Lower lobe of right lung (tissue), 2 donors: ENCODE data around the gene BOC. TPM values are rescaled to one million over a fixed set of nuclear protein-coding genes. Genes with fewer than 3 reads are reported as not detected.

Experiments used
- ATAC-seq, 2 donors: fragments of 200-7000 bp; cut with Tn5 transposase; one replicate each; pipeline ENCODE4 v1.9.1; 2020 to 2022; ENCODE audit warnings: mild to moderate bottlenecking in 2 of 2, moderate library complexity in 2 of 2
- DNase-seq: peaks from one replicate; pipeline ENCODE4 v3.0.0-alpha.2; 2020
- H3K27ac ChIP-seq: fragments of 200-600 bp; one replicate; pipeline ENCODE4 v1.8.0; 2022
- H3K27me3 ChIP-seq: fragments of 200-600 bp; one replicate; pipeline ENCODE4 v1.8.0; 2022; ENCODE audit warnings: low read depth
- H3K36me3 ChIP-seq: fragments of 200-600 bp; one replicate; pipeline ENCODE4 v1.8.0; 2022; ENCODE audit warnings: mild to moderate bottlenecking
- H3K4me1 ChIP-seq: fragments of 200-600 bp; one replicate; pipeline ENCODE4 v1.8.0; 2022
- H3K4me3 ChIP-seq: fragments of 200-600 bp; one replicate; pipeline ENCODE4 v1.8.0; 2022; ENCODE audit warnings: mild to moderate bottlenecking
- H3K9me3 ChIP-seq: fragments of 200-600 bp; one replicate; pipeline ENCODE4 v1.8.0; 2022
- intact Hi-C: fragments of 100-400 bp; cut with DNase I; formaldehyde crosslinking; loops from one replicate; pipeline ENCODE4 v1.11.0; 2022
- total RNA-seq: library from RNA; stranded (reverse); fragmentation: NEBNext Ultra II Directional; extraction: Animal tissue kit (Norgen Biotek cat#: 25700); gene quantifications from one replicate; pipeline ENCODE4 v1.2.1, GENCODE V29; 2021
- TF ChIP-seq, protein P1 (sequence below): fragments of 200-600 bp; IDR thresholded peaks from one replicate; pipeline ENCODE4 v1.8.0; 2022; ENCODE audit warnings: antibody characterized with exemption, mild to moderate bottlenecking
- donor health status: DM: no; HTN: yes; CAD: no; lungs with severe emphysema.

The BOC gene
- total RNA-seq, 1 donor from 2014 or later, result 10.1 TPM

DNA sequence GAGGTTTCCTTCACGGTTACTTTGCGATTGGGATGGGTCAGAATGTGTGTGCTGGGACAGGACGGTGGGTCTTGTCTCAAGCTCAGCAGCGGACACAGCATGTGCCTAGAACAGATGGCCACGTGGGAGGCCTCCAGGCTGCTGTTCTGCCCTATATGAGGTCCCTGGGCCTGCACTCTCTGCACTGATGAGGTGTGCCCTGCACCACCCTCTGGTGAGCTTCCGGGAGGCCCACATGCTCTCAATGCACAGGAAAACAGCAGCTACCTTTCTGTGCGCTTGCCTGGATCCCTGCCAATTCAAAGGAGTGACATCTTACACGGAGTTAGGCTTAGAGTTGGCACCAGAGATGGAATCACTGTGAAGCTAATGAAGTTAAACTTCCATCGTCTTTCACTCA, 59.8 kb downstream of the BOC start:
- H3K27me3 ChIP-seq, result no peaks in the 10 kb centered on the region
- TF ChIP-seq, protein P1, sequence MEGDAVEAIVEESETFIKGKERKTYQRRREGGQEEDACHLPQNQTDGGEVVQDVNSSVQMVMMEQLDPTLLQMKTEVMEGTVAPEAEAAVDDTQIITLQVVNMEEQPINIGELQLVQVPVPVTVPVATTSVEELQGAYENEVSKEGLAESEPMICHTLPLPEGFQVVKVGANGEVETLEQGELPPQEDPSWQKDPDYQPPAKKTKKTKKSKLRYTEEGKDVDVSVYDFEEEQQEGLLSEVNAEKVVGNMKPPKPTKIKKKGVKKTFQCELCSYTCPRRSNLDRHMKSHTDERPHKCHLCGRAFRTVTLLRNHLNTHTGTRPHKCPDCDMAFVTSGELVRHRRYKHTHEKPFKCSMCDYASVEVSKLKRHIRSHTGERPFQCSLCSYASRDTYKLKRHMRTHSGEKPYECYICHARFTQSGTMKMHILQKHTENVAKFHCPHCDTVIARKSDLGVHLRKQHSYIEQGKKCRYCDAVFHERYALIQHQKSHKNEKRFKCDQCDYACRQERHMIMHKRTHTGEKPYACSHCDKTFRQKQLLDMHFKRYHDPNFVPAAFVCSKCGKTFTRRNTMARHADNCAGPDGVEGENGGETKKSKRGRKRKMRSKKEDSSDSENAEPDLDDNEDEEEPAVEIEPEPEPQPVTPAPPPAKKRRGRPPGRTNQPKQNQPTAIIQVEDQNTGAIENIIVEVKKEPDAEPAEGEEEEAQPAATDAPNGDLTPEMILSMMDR, result no peak
- no peak overlapping the region for H3K4me3 ChIP-seq
- no peak for DNase-seq
- H3K4me1 ChIP-seq, result peaks cover 6% of the 10 kb centered on the region
- H3K36me3 ChIP-seq, result peaks cover 3% of the 10 kb centered on the region
- H3K27ac ChIP-seq, result no peak overlapping the region
- intact Hi-C loops, result no loop called here
- no peak for ATAC-seq
- H3K9me3 ChIP-seq, result no peaks in the 10 kb centered on the region

DNA sequence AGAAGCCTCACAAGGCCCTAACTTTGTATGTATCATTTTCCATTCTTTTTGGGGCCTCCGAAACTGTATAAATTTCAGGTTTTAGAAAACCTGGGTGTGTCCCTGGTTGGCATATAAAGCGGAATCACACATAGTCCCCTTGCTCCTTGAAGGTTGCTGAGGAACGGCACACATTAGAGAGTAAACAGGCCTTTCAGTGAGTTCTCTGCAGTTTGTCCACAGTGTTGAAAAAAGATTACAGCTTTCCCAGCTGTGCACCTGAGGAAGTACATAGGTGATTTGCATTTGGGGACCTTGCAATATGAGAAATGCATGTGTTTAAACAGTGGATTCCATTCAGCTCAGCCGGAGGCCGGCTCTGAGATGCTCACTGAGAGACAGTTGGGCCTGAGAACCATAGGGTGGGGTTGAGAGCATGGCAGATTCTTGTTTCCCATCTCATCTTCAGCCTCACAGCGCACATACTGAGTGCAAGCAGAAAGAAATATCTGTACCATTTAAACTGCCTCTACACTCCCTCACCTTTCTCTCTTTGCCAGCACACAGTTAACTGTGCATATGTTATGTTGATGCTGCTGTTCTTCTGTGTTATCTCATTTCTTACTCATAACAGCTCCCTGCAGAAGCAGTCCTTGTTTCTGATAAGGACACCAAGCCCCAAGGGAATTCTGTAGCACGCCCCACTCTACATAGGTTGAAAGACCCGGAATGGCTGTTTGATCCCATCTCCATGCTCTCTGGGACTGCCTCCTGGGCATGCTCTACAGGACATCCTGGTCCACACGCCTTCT, 60.4 kb downstream of the BOC start:
- H3K4me3 ChIP-seq, result no peak overlapping the region
- H3K27me3 ChIP-seq, result no peaks in the 10 kb centered on the region
- no peak overlapping the region for H3K27ac ChIP-seq
- DNase-seq (no peak), ATAC-seq (no peak)
- H3K9me3 ChIP-seq, result no peaks in the 10 kb centered on the region
- TF ChIP-seq, protein P1, result no peak
- H3K4me1 ChIP-seq, result peaks cover 9% of the 10 kb centered on the region
- intact Hi-C loops, result no loop called here
- peaks cover 3% of the 10 kb centered on the region for H3K36me3 ChIP-seq

DNA sequence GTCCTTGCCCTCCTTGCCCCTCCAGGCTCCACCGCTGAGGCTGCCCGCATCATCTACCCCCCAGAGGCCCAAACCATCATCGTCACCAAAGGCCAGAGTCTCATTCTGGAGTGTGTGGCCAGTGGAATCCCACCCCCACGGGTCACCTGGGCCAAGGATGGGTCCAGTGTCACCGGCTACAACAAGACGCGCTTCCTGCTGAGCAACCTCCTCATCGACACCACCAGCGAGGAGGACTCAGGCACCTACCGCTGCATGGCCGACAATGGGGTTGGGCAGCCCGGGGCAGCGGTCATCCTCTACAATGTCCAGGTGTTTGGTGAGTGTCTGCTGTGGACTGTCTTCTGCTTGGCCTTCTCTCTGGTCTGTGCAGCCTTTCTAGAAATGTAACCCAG, 61.0 kb downstream of the BOC start:
- Histone ChIP-seq H3K27me3 (no peaks in the 10 kb centered on the region), H3K9me3 (no peaks in the 10 kb centered on the region), H3K27ac (no peak overlapping the region), H3K4me1 (peaks cover 9% of the 10 kb centered on the region), H3K36me3 (peaks cover 3% of the 10 kb centered on the region), H3K4me3 (no peak overlapping the region)
- DNase-seq, result no peak
- TF ChIP-seq, protein P1, result no peak
- no peak for ATAC-seq
- intact Hi-C loops, result no loop called here

DNA sequence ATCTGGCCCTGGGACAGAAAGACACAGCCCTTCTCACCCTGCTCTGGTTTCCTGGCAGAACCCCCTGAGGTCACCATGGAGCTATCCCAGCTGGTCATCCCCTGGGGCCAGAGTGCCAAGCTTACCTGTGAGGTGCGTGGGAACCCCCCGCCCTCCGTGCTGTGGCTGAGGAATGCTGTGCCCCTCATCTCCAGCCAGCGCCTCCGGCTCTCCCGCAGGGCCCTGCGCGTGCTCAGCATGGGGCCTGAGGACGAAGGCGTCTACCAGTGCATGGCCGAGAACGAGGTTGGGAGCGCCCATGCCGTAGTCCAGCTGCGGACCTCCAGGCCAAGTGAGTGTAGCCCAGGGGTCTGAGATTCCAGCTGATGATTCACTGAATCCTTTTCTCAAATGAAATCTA, 61.7 kb downstream of the BOC start:
- intact Hi-C loops, result no loop called here
- TF ChIP-seq, protein P1, result no peak
- peaks cover 9% of the 10 kb centered on the region for H3K4me1 ChIP-seq
- H3K9me3 ChIP-seq, result no peaks in the 10 kb centered on the region
- H3K4me3 ChIP-seq, result no peak overlapping the region
- ATAC-seq (no peak), DNase-seq (no peak)
- no peaks in the 10 kb centered on the region for H3K27me3 ChIP-seq
- no peak overlapping the region for H3K27ac ChIP-seq
- peaks cover 3% of the 10 kb centered on the region for H3K36me3 ChIP-seq

DNA sequence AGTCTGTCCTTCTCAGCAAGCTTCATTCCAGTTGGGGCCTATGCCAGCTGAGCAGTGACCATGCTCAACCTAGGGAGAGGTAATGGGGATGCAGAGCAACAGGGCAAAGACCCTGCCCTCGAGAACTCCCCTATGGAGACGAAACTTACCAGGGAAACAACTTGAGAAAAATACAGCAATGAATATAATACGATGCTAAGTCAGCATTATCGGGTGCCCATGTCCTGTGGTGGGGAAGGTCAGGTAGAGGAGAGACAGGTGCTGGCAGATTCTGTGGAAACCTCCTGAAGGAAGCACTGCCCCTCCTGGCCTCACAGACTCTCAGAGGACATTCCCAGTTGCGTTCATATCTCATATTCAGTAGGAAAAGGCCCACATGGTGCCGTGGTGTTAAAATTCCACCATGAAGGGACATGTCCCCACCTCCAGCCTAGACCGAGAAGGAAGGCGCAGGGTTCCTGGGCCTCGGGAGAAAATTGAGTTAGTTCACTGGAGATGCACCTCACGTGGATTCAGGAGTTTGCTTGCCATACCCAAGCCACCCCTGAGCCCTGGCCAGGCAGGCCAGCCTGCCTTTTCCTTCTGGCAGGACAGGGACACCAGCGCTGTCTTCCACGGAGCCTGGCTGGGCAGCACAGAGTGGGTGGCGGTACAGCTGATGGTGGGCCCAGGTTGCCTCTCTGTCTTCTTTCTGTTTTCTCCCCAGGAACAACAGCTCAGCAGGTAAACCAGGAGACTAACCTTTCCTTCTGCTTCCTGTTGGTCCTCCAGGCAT, 62.4 kb downstream of the BOC start:
- intact Hi-C loops, result no loop called here

More for the DNA sequence above, 62.4 kb downstream of the BOC start:
- Histone ChIP-seq H3K27ac (no peak overlapping the region), H3K36me3 (peaks cover 3% of the 10 kb centered on the region), H3K4me3 (no peak overlapping the region), H3K27me3 (no peaks in the 10 kb centered on the region), H3K4me1 (peaks cover 9% of the 10 kb centered on the region), H3K9me3 (no peaks in the 10 kb centered on the region)
- TF ChIP-seq, protein P1, result no peak
- DNase-seq (no peak), ATAC-seq (no peak)
